Stimulated activated CD8-positive, alpha-beta memory T cell treated with anti-CD3 and anti-CD28 coated beads, Interleukin-15, amount 100 ng/mL, for 24 hours (primary cell): ENCODE data around the gene TSPEAR.
"Not testable (repeated sequence)": the region's sequence is repeated elsewhere in the genome, so short reads cannot be mapped to it uniquely, and the experiment has no call there.

Source experiments
- DNase-seq: peaks from one replicate; pipeline ENCODE4 v3.0.0-alpha.2; 2020; ENCODE audit warnings: low read depth

The TSPEAR gene

GRCh38 chr21:44603911-44604310, 107.5 kb downstream of the TSPEAR start:
- DNase-seq: no peak

DNA sequence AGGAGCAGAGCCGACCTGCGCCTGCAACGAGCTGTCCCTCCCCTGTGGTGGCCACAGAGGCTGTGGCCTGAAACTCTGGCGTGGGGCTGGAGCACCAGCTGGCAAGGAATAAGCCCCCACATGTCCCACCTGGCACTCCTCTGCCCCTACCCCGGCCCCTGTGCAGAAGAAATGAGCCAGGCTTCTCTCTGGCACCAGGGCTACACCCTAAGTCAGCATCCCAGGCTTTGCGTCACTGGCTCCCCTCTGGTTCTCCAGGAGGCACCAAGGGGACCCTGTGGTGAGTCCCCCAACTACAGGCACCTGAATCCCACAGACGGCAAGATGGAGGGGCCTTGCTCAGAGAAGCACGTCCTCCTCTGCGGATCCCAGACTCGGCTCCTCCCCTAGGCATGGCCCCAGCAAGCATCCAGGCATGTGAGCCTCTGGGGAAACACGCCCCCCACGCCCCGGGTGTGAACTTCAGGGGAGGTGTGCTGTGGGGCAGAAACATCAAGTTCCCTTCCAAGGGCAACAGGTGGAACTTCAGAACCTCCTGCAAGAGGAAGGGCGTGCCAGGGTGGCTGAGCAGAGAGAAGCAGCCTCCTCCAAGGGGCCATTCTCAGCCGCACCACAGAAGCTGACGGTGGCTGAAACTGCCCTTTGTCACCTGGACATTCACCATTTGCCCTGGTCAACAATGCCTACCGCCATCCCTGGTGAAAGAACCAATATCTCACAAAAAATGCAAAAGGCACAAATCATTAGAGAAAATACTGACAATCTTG, 108.1 kb downstream of the TSPEAR start:
- no peak for DNase-seq

DNA sequence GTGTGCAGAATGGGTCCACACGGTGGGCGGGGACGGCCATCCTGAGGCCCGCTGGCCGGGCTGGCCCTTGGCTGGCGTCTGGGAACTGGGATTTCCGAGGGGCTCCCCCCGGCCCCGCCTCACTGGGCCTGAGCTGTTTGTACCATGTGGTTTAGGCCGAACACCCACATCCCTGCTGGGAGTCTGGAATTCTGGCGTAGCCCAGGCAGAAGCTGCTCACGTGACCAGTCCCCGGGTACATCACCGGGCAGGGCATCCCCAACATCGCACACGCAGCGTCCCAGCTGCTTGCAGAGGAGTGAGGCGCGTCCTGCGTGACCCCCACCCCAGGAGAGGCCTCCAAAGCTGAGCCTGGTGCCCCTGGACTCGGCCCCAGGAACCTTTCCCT, 108.9 kb downstream of the TSPEAR start:
- no peak for DNase-seq

DNA sequence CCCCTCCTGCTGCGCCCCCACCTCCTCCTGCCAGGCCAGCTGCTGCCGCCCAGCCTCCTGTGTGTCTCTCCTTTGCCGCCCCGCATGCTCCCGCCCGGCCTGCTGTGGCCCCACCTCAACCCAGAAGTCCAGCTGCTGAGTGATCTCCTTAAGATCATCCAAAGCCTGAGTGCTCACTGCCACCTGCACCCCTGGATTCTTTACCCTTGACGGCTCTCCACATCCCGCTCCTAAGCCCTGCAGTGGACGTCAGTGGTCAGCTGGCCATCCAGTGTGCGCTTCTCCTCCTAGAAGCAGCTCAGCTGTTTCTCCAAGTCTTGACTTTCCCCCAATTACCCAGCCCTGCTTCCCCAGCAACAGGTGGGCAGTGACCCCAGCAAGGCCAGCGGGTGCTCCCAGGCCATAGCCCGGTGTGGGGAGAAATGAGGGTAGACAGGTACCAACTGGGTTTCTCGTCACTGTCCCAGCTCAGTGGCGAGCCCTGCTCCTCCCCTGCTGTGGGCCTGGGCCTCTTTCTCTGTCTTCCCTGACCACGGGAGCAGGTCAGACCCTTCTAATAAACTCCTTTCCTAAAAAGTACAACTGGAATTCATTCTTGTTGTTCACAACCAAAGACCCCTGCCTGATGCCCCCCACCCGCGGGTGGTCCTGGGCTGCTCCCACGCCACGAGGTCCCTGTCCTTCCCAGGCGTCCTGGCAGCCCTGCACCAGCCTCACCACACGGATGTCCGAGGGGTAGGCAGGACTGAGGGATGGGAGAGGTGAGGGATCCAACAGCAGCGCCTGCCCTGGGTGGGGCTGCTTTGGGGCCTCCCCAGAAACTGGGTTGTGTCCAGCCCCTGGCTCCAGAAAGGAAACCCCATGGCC, 109.5 kb downstream of the TSPEAR start:
- DNase-seq: no peak

GRCh38 chr21:44601091-44601490, 110.3 kb downstream of the TSPEAR start:
- DNase-seq: not testable (repeated sequence)

GRCh38 chr21:44600118-44600978, 111.0 kb downstream of the TSPEAR start, which contains the start of gene KRTAP10-7:
Gene KRTAP10-7, plus strand, starts transcription at chr21:44600597. Its CDS starts 25 bp downstream, at chr21:44600622.
- DNase-seq: not testable (repeated sequence)

- no peak for DNase-seq
Observed at GRCh38 chr21:44599264-44600029, 111.9 kb downstream of the TSPEAR start.

- no peak for DNase-seq
Observed at GRCh38 chr21:44598061-44598460, 113.3 kb downstream of the TSPEAR start.

DNA sequence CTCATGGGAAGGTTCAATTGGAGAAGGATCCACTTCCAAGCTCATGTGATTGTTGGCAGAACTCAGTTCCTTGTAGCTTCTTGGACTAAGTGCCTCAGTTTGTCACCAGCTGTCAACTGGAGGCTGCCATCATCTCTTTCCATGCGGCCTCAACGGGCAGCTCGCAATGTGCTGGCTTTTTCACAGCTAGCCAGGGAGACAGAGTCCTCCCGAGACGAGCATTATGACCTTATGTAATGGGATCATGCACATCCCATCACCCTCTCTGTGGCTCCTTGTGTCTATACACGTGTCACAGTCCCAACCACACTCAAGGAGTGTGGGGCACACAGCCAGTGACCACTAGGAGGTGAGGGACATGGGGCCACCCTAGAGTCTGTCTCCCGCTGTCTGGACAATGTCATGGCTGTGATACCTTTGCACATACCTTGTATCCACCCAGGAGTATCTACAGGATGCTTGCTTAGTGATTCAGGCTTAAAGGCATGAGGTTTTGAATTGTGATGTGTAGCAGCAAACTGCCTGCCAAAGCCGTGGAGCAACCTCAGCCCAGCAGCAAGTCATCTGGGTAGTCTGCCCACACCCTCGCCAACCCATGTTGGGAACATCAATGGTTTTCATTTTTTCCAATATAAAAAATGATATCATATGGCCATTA, 115.2 kb downstream of the TSPEAR start:
- DNase-seq: no peak

- no peak for DNase-seq
Observed at GRCh38 chr21:44595524-44595923, 115.8 kb downstream of the TSPEAR start.

GRCh38 chr21:44594406-44594916, 116.9 kb downstream of the TSPEAR start:
- DNase-seq: no peak

DNA sequence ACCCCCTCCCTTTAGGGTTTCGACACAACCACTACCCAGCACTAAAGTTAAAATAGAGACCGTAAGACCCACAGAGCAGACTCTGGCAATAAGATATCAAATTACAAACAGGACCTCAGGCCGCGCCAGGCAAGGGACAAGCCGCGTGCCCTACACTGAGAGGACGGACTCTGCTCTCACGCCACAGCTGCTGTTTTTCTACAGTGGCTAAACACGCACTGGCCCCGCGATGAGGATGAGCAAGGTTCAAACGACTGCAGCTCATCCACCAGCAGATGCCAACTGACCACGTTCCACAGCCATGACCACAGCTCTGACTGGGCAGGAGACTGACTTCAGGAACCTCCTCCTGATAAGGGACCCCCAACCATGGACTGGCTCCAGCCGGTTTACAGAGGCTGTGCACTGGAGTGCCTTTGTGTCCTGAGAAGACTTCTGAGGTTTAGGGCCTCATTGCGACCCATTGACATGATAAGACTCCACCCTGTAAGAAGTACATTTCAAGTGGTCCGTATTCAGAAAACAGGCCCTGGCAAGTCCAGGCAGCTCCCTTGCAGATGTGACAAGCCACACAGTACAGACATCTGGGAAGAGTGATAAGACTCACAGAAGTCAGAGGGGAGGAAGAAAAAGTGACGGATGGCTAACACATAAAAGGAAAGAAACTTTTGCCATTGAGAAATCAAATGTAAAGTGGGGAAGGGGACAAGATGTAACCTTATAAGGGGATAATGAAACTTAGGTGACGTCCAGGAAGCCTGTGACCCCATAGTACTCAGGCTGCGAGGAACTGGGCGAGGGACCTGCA, 117.6 kb downstream of the TSPEAR start:
- no peak for DNase-seq

GRCh38 chr21:44592446-44593311, 118.7 kb downstream of the TSPEAR start, which contains the start of gene KRTAP10-6:
Gene KRTAP10-6, minus strand, starts transcription at chr21:44592505. Its CDS starts 21 bp downstream, at chr21:44592484.
- DNase-seq: no peak

DNA sequence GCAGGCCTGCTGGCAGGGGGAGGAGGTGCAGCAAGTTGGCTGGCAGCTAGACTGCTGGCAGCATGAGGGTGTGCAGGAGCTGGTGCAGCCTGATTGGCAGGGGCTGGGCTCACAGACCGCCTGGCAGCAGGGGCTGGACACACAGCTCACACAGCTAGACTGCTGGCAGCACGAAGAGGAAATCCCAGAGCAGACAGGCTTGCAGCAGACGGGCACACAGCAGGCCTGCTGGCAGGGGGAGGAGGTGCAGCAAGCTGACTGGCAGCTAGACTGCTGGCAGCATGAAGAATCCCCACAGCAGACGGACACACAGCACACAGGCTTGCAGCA, 119.6 kb downstream of the TSPEAR start:
- not testable (repeated sequence) for DNase-seq

DNA sequence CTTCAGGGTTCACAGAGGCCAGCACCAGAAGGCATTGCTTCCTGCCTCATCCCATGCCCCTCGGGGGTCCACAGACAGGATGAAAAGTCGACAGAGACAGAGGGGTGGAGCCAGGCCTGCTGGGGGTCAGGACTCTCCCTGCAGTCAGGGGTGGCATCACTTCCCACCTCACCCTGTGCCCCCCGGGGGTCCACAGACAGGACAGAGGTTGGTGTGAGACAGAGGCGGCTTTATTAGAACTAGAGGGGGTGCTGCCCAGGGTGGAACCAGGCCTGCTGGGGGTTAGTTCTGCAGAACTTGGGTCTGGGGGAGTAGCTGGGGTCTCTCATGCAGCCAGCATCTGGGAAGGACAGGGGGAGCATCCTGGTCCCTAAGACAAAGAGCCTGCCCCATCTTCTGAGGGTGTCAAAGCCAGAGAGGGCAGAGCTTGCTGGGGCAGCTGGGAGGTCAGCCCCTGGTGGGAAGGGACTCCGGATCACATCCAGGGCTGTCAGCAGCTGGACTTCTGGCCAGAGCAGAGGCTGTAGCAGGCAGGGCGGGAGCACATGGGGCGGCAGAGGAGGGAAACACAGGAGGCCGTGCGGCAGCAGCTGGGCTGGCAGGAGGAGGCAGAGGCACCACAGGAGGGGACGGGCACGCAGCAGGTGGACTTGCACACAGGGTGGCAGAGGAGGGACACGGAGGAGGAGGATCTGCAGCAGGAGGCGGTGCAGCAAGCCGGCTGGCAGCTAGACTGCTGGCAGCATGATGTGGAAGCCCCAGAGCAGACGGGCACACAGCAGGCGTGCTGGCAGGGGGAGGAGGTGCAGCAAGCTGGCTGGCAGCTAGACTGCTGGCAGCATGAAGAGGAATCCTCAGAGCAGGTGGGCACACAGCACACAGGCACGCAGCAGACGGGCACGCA, 120.2 kb downstream of the TSPEAR start:
- not testable (repeated sequence) for DNase-seq

DNA sequence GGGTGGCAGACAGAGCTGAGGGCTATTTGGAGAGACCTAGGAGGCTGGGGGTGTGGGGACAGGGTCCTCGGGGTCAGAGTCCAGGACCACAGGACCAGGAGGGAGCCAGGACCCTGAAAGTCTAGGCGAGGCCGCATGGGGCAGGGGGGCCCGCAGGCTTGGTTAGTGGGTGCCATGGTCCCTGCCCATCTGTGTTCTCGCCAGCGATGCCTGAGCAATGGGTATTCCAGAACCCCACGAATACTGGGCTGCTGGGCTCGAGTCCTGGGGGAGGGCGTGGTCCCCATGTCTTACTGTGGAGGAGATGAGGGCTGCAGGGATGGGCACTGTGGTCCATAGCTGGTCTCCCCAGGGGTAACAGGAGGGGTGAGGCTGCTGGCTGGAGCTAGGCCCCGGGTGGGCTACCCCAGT, 121.1 kb downstream of the TSPEAR start:
- no peak for DNase-seq

DNA sequence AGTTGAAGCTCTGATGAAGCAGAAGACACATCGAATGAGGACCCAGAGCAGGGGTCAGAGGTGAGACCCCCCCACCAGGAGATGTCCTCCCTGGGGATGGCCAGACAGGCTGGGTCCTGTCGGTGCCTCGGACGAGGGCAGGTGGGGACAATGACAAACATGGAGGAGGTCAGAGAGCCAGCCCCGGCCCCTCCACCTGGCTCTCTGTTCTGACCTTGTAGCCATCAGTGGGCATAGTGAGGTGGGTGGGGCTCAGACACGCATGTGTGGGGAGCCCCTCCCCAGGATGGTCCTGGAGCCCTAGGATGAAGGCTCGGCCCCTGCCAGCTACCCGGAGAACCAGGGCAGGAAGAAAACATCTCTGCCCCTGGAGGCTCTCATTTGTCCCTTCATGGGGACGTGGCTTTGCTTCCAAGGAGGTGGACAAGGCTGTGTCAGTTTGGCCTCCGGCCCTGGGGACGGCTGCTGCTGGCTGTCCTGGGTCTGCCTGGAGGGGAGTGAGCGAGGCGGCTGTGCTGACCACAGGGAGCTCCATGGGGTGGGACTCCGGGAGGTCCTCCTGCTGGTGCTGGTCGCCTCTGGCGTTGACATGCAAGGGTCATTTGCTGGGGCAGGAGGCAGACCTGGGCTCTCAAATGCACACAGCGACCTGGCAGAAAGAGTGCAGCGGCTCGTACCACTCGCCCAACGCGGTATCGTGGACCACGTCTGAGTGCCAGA, 121.6 kb downstream of the TSPEAR start:
- no peak for DNase-seq
